Right ventricle myocardium inferior (tissue), 1 donor: ENCODE measurements around the gene GARIN6. TPM values are rescaled to one million over a fixed set of nuclear protein-coding genes. Genes with fewer than 3 reads are reported as not detected.
"Not testable (repeated sequence)": the region's sequence is repeated elsewhere in the genome, so short reads cannot be mapped to it uniquely, and the experiment has no call there.

Experiments
- ATAC-seq: fragments of 200-7000 bp; cut with Tn5 transposase; one replicate; pipeline ENCODE4 v1.9.1; 2020; ENCODE audit warnings: mild to moderate bottlenecking, moderate library complexity
- DNase-seq: peaks from one replicate; pipeline ENCODE4 v3.0.0; 2021; ENCODE audit errors: missing footprints
- intact Hi-C: fragments of 100-400 bp; cut with DNase I; formaldehyde crosslinking; loops from one replicate; pipeline ENCODE4 v1.11.0; 2022
- long read RNA-seq: library from polyadenylated mRNA; unstranded; transcript quantifications from one replicate; pipeline ENCODE4 v2.0.0, GENCODE V29; 2021
- total RNA-seq: library from RNA; stranded (reverse); fragmentation: NEBNext Ultra II Directional; extraction: Animal tissue kit (Norgen Biotek cat#: 25700); gene quantifications from one replicate; pipeline ENCODE4 v1.2.1, GENCODE V29; 2021
- donor health status: DM: no; HTN: yes; CAD: no; lungs with severe emphysema.

Gene GARIN6
- total RNA-seq, result not detected
- long read RNA-seq, result 0 reads

- ATAC-seq (no peak), DNase-seq (no peak)
- intact Hi-C loops, result no loop called here
These were observed at the start of gene GARIN6 for GRCh38 chr12:99647453-99647852. Gene GARIN6, plus strand, starts transcription at chr12:99647753. Its CDS starts 422 bp downstream, at chr12:99648175.

GRCh38 chr12:99598785-99599184, 48.8 kb upstream of the GARIN6 start:
- intact Hi-C loops, result no loop called here
- ATAC-seq (no peak), DNase-seq (no peak)

- ATAC-seq (no peak), DNase-seq (no peak)
- intact Hi-C loops, result no loop called here
These were observed 47.2 kb upstream of the GARIN6 start for GRCh38 chr12:99600388-99600787.

- intact Hi-C loops, result no loop called here
- ATAC-seq (no peak), DNase-seq (no peak)
These were observed 37.9 kb upstream of the GARIN6 start for GRCh38 chr12:99609455-99610181.

- ATAC-seq, result no peak
- intact Hi-C loops, result no loop called here
- DNase-seq, result no peak
These were observed 36.4 kb upstream of the GARIN6 start for GRCh38 chr12:99611117-99611516.

- DNase-seq (no peak), ATAC-seq (no peak)
- intact Hi-C loops, result no loop called here
These were observed 36.0 kb upstream of the GARIN6 start for GRCh38 chr12:99611599-99611998.

- intact Hi-C loops, result no loop called here
- no peak for DNase-seq
- no peak for ATAC-seq
These were observed 28.9 kb upstream of the GARIN6 start for GRCh38 chr12:99618657-99619056.

GRCh38 chr12:99619389-99620158, 28.0 kb upstream of the GARIN6 start:
- DNase-seq, result no peak
- intact Hi-C loops, result no loop called here
- ATAC-seq, result no peak

GRCh38 chr12:99620159-99620479, 27.4 kb upstream of the GARIN6 start:
- ATAC-seq (no peak), DNase-seq (no peak)
- intact Hi-C loops, result no loop called here

- intact Hi-C loops, DNase-seq, ATAC-seq: not testable (repeated sequence)
These were observed 23.0 kb upstream of the GARIN6 start for GRCh38 chr12:99624591-99624990.

GRCh38 chr12:99627459-99627858, 20.1 kb upstream of the GARIN6 start:
- intact Hi-C loops, result no loop called here
- DNase-seq, result no peak
- ATAC-seq, result no peak

GRCh38 chr12:99644629-99645028, 2.9 kb upstream of the GARIN6 start:
- DNase-seq, result no peak
- ATAC-seq, result no peak
- intact Hi-C loops, result no loop called here

GRCh38 chr12:99648183-99648582, 630 bp downstream of the GARIN6 start:
- ATAC-seq (no peak), DNase-seq (no peak)
- intact Hi-C loops, result no loop called here

- ATAC-seq, result no peak
- intact Hi-C loops, result no loop called here
- DNase-seq, result no peak
These were observed 2.0 kb downstream of the GARIN6 start for GRCh38 chr12:99649551-99649950.

GRCh38 chr12:99658671-99659349, 11.3 kb downstream of the GARIN6 start:
- intact Hi-C loops, result no loop called here
- no peak for ATAC-seq
- DNase-seq, result no peak

- DNase-seq (no peak), ATAC-seq (no peak)
- intact Hi-C loops, result no loop called here
These were observed 23.1 kb downstream of the GARIN6 start for GRCh38 chr12:99670635-99671034.

- ATAC-seq, result no peak
- no peak for DNase-seq
- intact Hi-C loops, result no loop called here
These were observed 32.7 kb downstream of the GARIN6 start for GRCh38 chr12:99680276-99680675.

GRCh38 chr12:99686142-99686541, 38.6 kb downstream of the GARIN6 start:
- no peak for DNase-seq
- no peak for ATAC-seq
- intact Hi-C loops, result no loop called here

- ATAC-seq (no peak), DNase-seq (no peak)
- intact Hi-C loops, result no loop called here
These were observed 47.5 kb downstream of the GARIN6 start for GRCh38 chr12:99695050-99695449.
